ENCODE results near the gene SCLT1. TPM values are rescaled to one million over a fixed set of nuclear protein-coding genes. Genes with fewer than 3 reads are reported as not detected.

Gene SCLT1
- polyA plus RNA-seq, 1 donor (not counting 4 experiments of a cell fraction or from before 2014, with no cell fraction given) = 5.8 TPM

- Histone ChIP-seq H3K4me3 (ENCODE audit: control insufficient read depth in 2 of 3, extremely low read depth in 1 of 3, insufficient read depth in 2 of 3, low read depth in 1 of 3, low read length in 3 of 3) (no peak overlapping the region), H3K9me3 (ENCODE audit: control insufficient read depth, low read depth, low read length) (no peaks in the 10 kb centered on the region), H3K27me3 (ENCODE audit: control insufficient read depth, extremely low read depth, insufficient read depth, low read length) (no peaks in the 10 kb centered on the region), H3K36me3 (ENCODE audit: control insufficient read depth in 2 of 2, extremely low read depth in 1 of 2, insufficient read depth in 2 of 2, low read length in 2 of 2) (no peaks in the 10 kb centered on the region), H3K9ac (ENCODE audit: control insufficient read depth, extremely low read depth, insufficient read depth, low read length) (no peak overlapping the region), H3K9me1 (ENCODE audit: control insufficient read depth, extremely low read depth, insufficient read depth, low read length) (no peaks in the 10 kb centered on the region), H3K27ac (ENCODE audit: control insufficient read depth, insufficient read depth, low read length) (no peak overlapping the region), H2AFZ (ENCODE audit: control insufficient read depth, low read length) (no peak overlapping the region), H3K4me1 (ENCODE audit: control insufficient read depth, extremely low read depth, insufficient read depth, low read length) (no peaks in the 10 kb centered on the region), H3K79me2 (ENCODE audit: control insufficient read depth, insufficient read depth, low read length) (no peaks in the 10 kb centered on the region), H4K20me1 (ENCODE audit: control insufficient read depth, extremely low read depth, insufficient read depth, low read length) (no peaks in the 10 kb centered on the region), H3K4me2 (ENCODE audit: control insufficient read depth, extremely low read depth, insufficient read depth, low read depth, low read length) (no peak overlapping the region)
- dilution Hi-C loops (cut with MboI; ENCODE audit: extremely low pct_ligation_motif_present, low sequenced_read_pairs) = no loop called here
- no peak for TF ChIP-seq CTCF (optimal IDR thresholded peaks at IDR 0.05 in 1 of 3, IDR thresholded peaks at IDR 0.05 in 1 of 3, conservative IDR thresholded peaks at IDR 0.05 in 1 of 3; ENCODE audit: extremely low read depth in 1 of 3, insufficient read depth in 2 of 3, low read length in 3 of 3)
- no peak for TF ChIP-seq EZH2 (IDR thresholded peaks at IDR 0.05; ENCODE audit: low read length)
- DNase-seq (ENCODE audit: low read depth, low spot score) (no peak), FAIRE-seq (no peak)
These were observed 186.8 kb downstream of the SCLT1 start for GRCh38 chr4:128906581-128906980.

- no peak overlapping the region for H3K4me2 ChIP-seq (ENCODE audit: control insufficient read depth, extremely low read depth, insufficient read depth, low read depth, low read length)
- H3K9ac ChIP-seq (ENCODE audit: control insufficient read depth, extremely low read depth, insufficient read depth, low read length) = no peak overlapping the region
- H3K27ac ChIP-seq (ENCODE audit: control insufficient read depth, insufficient read depth, low read length) = no peak overlapping the region
- H4K20me1 ChIP-seq (ENCODE audit: control insufficient read depth, extremely low read depth, insufficient read depth, low read length) = no peaks in the 10 kb centered on the region
- FAIRE-seq = no peak
- no peak for DNase-seq (ENCODE audit: low read depth, low spot score)
- H3K4me1 ChIP-seq (ENCODE audit: control insufficient read depth, extremely low read depth, insufficient read depth, low read length) = no peaks in the 10 kb centered on the region
- no peaks in the 10 kb centered on the region for H3K79me2 ChIP-seq (ENCODE audit: control insufficient read depth, insufficient read depth, low read length)
- no peaks in the 10 kb centered on the region for H3K27me3 ChIP-seq (ENCODE audit: control insufficient read depth, extremely low read depth, insufficient read depth, low read length)
- H3K9me1 ChIP-seq (ENCODE audit: control insufficient read depth, extremely low read depth, insufficient read depth, low read length) = no peaks in the 10 kb centered on the region
- H3K4me3 ChIP-seq (ENCODE audit: control insufficient read depth in 2 of 3, extremely low read depth in 1 of 3, insufficient read depth in 2 of 3, low read depth in 1 of 3, low read length in 3 of 3) = no peak overlapping the region
- TF ChIP-seq EZH2 (IDR thresholded peaks at IDR 0.05; ENCODE audit: low read length) = no peak
- no peak for TF ChIP-seq CTCF (optimal IDR thresholded peaks at IDR 0.05 in 1 of 3, IDR thresholded peaks at IDR 0.05 in 1 of 3, conservative IDR thresholded peaks at IDR 0.05 in 1 of 3; ENCODE audit: extremely low read depth in 1 of 3, insufficient read depth in 2 of 3, low read length in 3 of 3)
- H3K9me3 ChIP-seq (ENCODE audit: control insufficient read depth, low read depth, low read length) = no peaks in the 10 kb centered on the region
- H3K36me3 ChIP-seq (ENCODE audit: control insufficient read depth in 2 of 2, extremely low read depth in 1 of 2, insufficient read depth in 2 of 2, low read length in 2 of 2) = no peaks in the 10 kb centered on the region
- no peak overlapping the region for H2AFZ ChIP-seq (ENCODE audit: control insufficient read depth, low read length)
- dilution Hi-C loops (cut with MboI; ENCODE audit: extremely low pct_ligation_motif_present, low sequenced_read_pairs) = no loop called here
These were observed 188.5 kb downstream of the SCLT1 start for GRCh38 chr4:128904821-128905220.

Data from keratinocyte (primary cell).